Measurements from ENCODE around the gene SLC22A15.

The SLC22A15 gene

DNA sequence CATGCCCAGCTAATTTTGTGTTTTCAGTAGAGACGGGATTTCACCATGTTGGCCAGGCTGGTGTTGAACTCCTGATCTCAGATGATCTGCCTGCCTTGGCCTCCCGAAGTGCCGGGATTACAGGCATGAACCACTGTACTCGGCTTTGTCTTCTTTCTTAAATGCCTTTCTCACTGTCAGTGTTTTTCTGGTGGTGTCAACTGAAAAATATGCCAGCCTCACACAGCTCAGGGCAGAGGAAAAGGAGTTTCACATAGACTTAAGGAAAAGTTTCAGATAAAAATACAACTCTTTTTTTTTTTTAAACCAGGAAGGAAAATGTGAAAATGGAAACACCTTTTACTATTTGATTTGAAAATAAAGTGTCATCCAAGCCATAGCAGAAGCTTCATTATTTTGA is 130.3 kb downstream of the SLC22A15 start:
- no peak overlapping the region for H3K27ac Mint-ChIP-seq
- H3K4me3 Mint-ChIP-seq = no peak overlapping the region
- H3K9me3 Mint-ChIP-seq = no peaks in the 10 kb centered on the region
- H3K27me3 Mint-ChIP-seq = peaks cover 23 to 44% of the 10 kb centered on the region in 2 donors
- no peak for ATAC-seq (replicated peaks)
- DNase-seq = no peak
- H3K36me3 Mint-ChIP-seq (ENCODE audit: insufficient read depth) = no peaks in the 10 kb centered on the region
- H3K4me1 Mint-ChIP-seq (ENCODE audit: low read depth in 2 of 2) = no peaks in the 10 kb centered on the region

DNA sequence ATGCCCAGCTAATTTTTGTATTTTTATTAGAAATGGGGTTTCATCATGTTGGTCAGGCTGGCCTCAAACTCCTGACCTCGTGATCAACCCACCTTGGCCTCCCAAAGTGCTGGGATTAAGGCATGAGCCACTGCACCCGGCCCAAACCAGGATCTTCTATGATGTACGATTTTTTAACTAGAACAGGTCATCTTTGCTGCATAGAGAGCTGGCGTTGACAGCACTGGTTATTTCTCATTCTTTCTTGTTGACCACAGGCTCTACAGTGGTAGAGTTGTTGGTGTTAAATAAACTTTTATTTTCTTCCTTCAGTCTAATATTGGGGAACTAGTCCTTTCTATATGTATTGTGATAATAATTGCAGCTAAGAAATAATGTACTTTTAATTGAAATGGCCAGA is 131.1 kb downstream of the SLC22A15 start:
- ATAC-seq (replicated peaks) (no peak), DNase-seq (no peak)
- Mint-ChIP-seq H3K4me3 (no peak overlapping the region), H3K36me3 (ENCODE audit: insufficient read depth) (no peaks in the 10 kb centered on the region), H3K27ac (no peak overlapping the region), H3K4me1 (ENCODE audit: low read depth in 2 of 2) (no peaks in the 10 kb centered on the region), H3K27me3 (peaks cover 30 to 49% of the 10 kb centered on the region in 2 donors), H3K9me3 (no peaks in the 10 kb centered on the region)

DNA sequence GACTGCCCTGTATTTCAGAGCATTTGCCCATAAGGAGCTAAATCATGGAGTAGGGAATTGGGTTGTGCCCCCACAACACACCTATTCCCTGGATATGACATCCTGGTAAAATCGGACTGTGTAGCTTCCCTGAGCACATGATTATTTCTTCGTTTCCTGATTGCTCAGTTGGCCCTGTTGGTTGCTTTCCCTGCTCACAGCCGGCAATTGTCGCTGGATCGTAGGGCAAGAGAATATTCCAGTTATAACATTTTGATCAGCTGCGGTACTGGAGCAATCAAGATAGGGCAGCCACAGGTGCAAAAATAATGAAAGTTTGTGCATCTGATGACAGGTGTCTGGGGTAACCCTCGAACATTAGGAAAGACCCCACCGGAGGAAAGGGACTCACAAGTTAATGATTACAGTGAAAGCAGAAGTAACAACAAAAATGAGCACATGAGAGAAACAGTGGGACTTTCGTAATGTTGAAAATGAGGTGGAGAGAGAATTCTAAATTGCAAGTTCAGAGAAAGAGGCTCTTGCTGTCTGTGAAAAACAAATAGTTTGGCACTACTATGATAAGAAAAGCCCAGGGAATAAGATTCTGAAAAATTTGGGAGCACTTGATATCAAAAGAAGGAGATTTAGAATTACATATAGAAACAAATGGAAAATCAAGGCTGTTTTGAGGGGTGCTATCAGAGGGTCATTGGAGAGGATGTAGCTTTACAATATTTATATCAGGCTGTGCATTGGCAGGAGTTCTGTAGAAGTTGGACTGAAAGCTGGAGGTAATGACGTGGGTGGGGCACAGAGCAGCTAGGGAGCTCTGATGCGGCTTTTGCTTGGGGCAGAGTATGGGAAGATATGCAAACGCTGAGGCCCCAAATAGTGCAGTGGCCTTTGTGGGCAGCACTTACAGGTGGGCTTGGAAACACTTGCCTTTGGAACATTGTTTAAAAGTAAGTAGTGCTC is 134.5 kb downstream of the SLC22A15 start, which contains the start of gene MAB21L3:
MAB21L3 (plus strand) TSS at position 833 of the 957 bp plus-strand sequence. CDS start 1,217 bp downstream, outside the sequence.
- no peaks in the 10 kb centered on the region for H3K36me3 Mint-ChIP-seq (ENCODE audit: insufficient read depth)
- no peak within 1 kb of the TSS for H3K4me3 Mint-ChIP-seq
- H3K4me1 Mint-ChIP-seq (ENCODE audit: low read depth in 2 of 2) = no peaks in the 10 kb centered on the region
- ATAC-seq (replicated peaks) = no peak
- DNase-seq = no peak
- H3K27ac Mint-ChIP-seq = no peak within 1 kb of the TSS
- H3K9me3 Mint-ChIP-seq = no peaks in the 10 kb centered on the region
- H3K27me3 Mint-ChIP-seq = peaks cover 45 to 55% of the 10 kb centered on the region in 2 donors

DNA sequence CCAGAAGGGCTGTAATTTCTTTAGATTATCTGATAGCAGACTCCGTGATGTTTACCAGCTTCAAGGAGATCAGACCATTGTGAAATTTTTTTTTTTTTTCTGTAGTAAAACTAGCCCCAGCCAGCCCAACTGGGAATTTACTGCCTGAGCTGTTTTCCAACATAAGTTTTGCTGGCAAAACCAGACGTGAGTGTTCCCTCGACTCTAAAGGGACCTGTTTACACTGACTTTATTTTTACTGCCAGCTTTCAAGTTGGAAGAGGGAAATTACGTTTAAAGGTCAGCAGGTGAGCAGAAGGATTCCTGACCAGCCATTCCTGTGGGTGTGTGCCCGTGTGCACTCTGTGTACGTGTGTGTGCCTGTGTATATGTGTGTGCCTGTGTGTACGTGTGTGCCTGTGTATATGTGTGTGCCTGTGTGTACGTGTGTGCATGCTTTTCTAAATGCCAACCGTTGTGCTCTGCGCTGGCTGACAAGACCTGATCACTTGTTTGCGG is 135.3 kb downstream of the SLC22A15 start:
- ATAC-seq (replicated peaks) (no peak), DNase-seq (no peak)
- Mint-ChIP-seq H3K27ac (no peak overlapping the region), H3K9me3 (no peaks in the 10 kb centered on the region), H3K4me3 (no peak overlapping the region), H3K4me1 (ENCODE audit: low read depth in 2 of 2) (no peaks in the 10 kb centered on the region), H3K27me3 (peaks cover 45 to 55% of the 10 kb centered on the region in 2 donors), H3K36me3 (ENCODE audit: insufficient read depth) (no peaks in the 10 kb centered on the region)

DNA sequence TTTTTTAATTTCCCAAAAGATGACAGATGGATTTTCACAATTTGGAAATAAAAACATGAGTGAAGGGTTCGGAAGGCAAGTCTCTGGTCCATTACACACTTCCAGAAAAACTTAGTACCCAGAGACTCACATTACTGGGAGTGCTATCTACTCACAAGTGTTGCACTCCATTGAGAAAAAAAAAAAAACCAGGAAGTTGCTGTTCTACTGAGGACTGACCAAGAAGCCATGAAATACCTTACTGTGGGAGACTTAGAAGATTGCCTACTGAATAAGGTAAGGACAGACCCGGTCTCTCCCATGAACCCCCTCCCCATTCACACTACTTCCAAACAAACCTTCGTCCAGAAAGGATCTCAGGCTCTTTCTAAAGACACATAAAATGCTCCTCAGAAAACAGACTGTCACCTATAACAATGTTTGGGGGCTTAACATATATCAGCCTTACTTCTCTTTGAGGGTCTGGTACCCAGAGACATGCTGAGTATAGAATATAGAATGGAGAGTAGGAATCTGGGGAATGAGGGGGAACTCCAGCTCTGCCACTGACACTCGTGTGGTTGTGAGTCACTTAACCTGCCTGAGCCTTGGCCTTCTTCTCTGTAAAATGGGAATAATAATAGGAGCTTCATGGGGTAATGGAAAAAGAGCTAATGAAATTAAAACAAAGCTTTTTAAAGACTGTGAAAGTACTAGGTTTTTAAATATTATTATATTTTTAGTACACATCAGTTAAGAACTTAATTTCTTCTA is 136.3 kb downstream of the SLC22A15 start:
- no peaks in the 10 kb centered on the region for H3K4me1 Mint-ChIP-seq (ENCODE audit: low read depth in 2 of 2)
- no peaks in the 10 kb centered on the region for H3K9me3 Mint-ChIP-seq
- no peak overlapping the region for H3K4me3 Mint-ChIP-seq
- no peaks in the 10 kb centered on the region for H3K36me3 Mint-ChIP-seq (ENCODE audit: insufficient read depth)
- ATAC-seq (replicated peaks) (no peak), DNase-seq (no peak)
- peaks cover 45 to 57% of the 10 kb centered on the region in 2 donors for H3K27me3 Mint-ChIP-seq
- H3K27ac Mint-ChIP-seq = no peak overlapping the region

DNA sequence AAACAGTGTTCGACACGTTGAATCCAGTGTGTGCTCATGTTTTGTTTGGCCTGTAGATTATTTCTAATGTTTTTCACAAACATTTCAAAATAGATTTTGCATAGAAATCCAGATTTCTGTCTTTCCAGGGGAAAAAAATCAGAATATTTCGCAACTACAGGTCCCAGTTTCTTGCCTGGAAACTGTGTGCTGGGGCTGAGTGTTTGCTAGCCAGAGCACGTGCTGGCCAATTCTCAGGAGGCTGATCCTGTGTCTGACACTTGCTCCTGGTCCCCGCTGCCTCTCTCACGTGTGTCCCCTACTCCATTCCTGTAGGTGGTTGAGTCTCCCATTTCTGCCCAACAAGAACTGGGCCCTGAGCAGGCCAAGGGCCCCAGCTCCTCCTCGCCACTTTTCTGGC is 137.3 kb downstream of the SLC22A15 start:
- Mint-ChIP-seq H3K27ac (no peak overlapping the region), H3K36me3 (ENCODE audit: insufficient read depth) (no peaks in the 10 kb centered on the region), H3K4me1 (ENCODE audit: low read depth in 2 of 2) (no peaks in the 10 kb centered on the region), H3K9me3 (no peaks in the 10 kb centered on the region), H3K27me3 (peaks cover 46 to 51% of the 10 kb centered on the region in 2 donors), H3K4me3 (no peak overlapping the region)
- DNase-seq (no peak), ATAC-seq (replicated peaks) (no peak)

DNA sequence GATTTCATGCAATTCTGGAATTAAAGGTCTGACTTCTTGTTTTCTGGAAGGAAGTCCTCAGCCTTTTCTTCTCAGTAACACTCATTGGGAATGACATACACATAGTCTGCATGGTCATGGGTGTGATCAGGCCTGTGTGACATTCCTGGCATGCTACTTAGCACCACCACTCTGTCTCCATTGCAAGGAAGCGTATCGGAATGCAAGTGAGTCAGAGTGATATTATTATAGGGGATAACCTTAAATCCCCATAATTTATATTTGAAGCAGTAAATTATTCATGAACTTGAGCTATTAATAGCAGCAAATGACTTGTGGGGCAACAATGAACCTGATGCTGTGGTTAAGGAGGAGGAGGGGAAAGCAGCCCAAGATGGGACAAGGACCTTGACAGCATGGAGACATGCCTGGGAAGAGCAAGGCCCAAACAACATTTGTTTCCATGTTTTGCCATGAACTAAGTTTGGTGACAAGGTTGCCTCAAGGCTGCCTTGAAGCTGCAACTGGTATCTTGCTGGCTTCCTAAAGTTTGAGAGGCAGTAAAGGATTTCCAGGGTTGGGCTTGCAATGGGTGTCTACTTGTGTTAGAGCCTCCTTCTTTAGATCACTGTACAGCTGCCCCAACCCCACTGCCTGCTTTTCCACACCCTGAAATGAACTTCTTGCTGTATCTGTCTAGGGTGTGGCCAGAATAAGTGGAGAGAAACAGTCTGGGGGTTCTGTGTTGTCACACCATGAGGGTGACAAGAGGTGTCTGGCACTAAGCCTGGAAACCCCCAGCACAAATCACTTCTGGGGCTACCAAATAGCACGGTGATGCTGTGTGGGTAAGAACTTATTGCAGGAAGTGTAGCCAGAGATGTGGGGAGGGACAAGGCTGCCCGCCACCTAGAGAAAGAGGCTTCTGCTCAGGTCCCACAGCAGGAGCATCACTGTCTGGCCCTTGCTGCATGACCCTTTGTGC is 139.4 kb downstream of the SLC22A15 start:
- Mint-ChIP-seq H3K27ac (no peak overlapping the region), H3K9me3 (no peaks in the 10 kb centered on the region), H3K4me3 (no peak overlapping the region), H3K27me3 (peaks cover 40 to 50% of the 10 kb centered on the region in 2 donors), H3K36me3 (ENCODE audit: insufficient read depth) (no peaks in the 10 kb centered on the region), H3K4me1 (ENCODE audit: low read depth in 2 of 2) (no peaks in the 10 kb centered on the region)
- peak; percentile 26 for ATAC-seq (replicated peaks)
- no peak for DNase-seq

DNA sequence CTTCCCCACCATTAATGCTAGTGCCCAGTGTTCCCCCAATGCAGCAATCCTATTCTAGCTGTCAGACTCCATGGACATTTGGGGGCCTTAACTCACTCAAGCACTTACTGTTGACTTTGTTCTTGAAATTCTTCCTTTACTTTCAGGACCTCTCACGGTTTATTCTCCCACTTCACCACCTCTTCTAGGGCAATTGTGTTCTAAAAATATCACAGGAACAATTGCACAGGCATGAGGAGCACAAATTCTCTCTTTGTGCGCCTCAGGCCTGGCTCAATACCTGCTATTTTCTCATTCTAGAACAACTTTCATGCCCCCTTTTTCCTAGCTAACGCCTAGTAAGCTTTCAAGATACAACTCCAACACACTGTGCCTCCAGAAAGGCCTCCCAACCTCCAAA is 142.2 kb downstream of the SLC22A15 start:
- no peaks in the 10 kb centered on the region for H3K36me3 Mint-ChIP-seq (ENCODE audit: insufficient read depth)
- H3K27me3 Mint-ChIP-seq = peaks cover 26 to 43% of the 10 kb centered on the region in 2 donors
- H3K4me3 Mint-ChIP-seq = no peak overlapping the region
- H3K27ac Mint-ChIP-seq = no peak overlapping the region
- no peaks in the 10 kb centered on the region for H3K9me3 Mint-ChIP-seq
- no peaks in the 10 kb centered on the region for H3K4me1 Mint-ChIP-seq (ENCODE audit: low read depth in 2 of 2)
- DNase-seq (no peak), ATAC-seq (replicated peaks) (no peak)
